OCI-LY1 (cell line): ENCODE measurements around the gene TBC1D5.
"Not testable (repeated sequence)": the region's sequence is repeated elsewhere in the genome, so short reads cannot be mapped to it uniquely, and the experiment has no call there.

ENCODE experiments used
- H2AFZ ChIP-seq: fragments of 200-600 bp; sonication (generic), shearing (Covaris generic); 2 replicates; pipeline ENCODE4 v1.6.0; 2014; ENCODE audit warnings: antibody characterized with exemption, mild to moderate bottlenecking, low read length
- H3F3A ChIP-seq: fragments of 200-600 bp; sonication (generic), shearing (Covaris generic); 2 replicates; pipeline ENCODE4 v1.6.0; 2014; ENCODE audit warnings: mild to moderate bottlenecking, antibody characterized with exemption, low read length, moderate library complexity; ENCODE audit not compliant: insufficient read depth
- H3K27ac ChIP-seq: fragments of 200-600 bp; sonication (generic); 2 replicates; pipeline ENCODE4 v1.5.1; 2014; ENCODE audit warnings: low read length, mixed run types, mild to moderate bottlenecking, low read depth; ENCODE audit not compliant: poor library complexity, severe bottlenecking
- H3K27me3 ChIP-seq: fragments of 200-600 bp; sonication (generic); 2 replicates; pipeline ENCODE4 v1.6.0; 2014; ENCODE audit warnings: antibody characterized with exemption, mild to moderate bottlenecking, low read length, moderate library complexity; ENCODE audit not compliant: insufficient read depth
- H3K36me3 ChIP-seq: fragments of 200-600 bp; sonication (generic); 2 replicates; pipeline ENCODE4 v1.6.1; 2014; ENCODE audit warnings: mild to moderate bottlenecking, antibody characterized with exemption, low read length, moderate library complexity, mixed read lengths; ENCODE audit not compliant: insufficient read depth
- H3K4me1 ChIP-seq: fragments of 200-600 bp; sonication (generic); 2 replicates; pipeline ENCODE4 v1.5.1; 2014; ENCODE audit warnings: mild to moderate bottlenecking, low read length, moderate library complexity; ENCODE audit not compliant: insufficient read depth, severe bottlenecking
- H3K4me2 ChIP-seq: fragments of 200-600 bp; sonication (generic), shearing (Covaris generic); 2 replicates; pipeline ENCODE4 v1.6.1; 2014; ENCODE audit warnings: low read length
- H3K4me3 ChIP-seq: fragments of 200-600 bp; sonication (generic); 2 replicates; pipeline ENCODE4 v1.5.1; 2014; ENCODE audit warnings: low read length, low read depth, mild to moderate bottlenecking, mixed read lengths; ENCODE audit not compliant: poor library complexity, severe bottlenecking
- H3K79me2 ChIP-seq: fragments of 200-600 bp; shearing (Covaris generic); 2 replicates; pipeline ENCODE4 v1.6.1; 2016; ENCODE audit warnings: mixed run types, low read length, mixed read lengths; ENCODE audit not compliant: insufficient read depth
- H3K9ac ChIP-seq: fragments of 200-600 bp; sonication (generic), shearing (Covaris generic); 2 replicates; pipeline ENCODE4 v1.6.1; 2014; ENCODE audit warnings: mild to moderate bottlenecking, low read length, mixed read lengths
- H3K9me2 ChIP-seq: fragments of 200-600 bp; sonication (generic), shearing (Covaris generic); 2 replicates; pipeline ENCODE4 v1.6.1; 2014; ENCODE audit warnings: low read depth, mild to moderate bottlenecking, low read length, mixed read lengths
- H3K9me3 ChIP-seq: fragments of 200-600 bp; shearing (Covaris generic); 2 replicates; pipeline ENCODE4 v1.6.1; 2014; ENCODE audit warnings: low read length, mixed read lengths
- H4K20me1 ChIP-seq: fragments of 200-600 bp; sonication (generic), shearing (Covaris generic); 2 replicates; pipeline ENCODE4 v1.6.0; 2016; ENCODE audit warnings: mild to moderate bottlenecking, low read length; ENCODE audit not compliant: insufficient read depth
- EZH2 ChIP-seq: fragments of 200-600 bp; sonication (generic), shearing (Covaris generic); IDR thresholded peaks from 2 replicates; pipeline ENCODE4 v1.8.0; 2017; ENCODE audit warnings: borderline replicate concordance, mixed run types, mild to moderate bottlenecking, antibody characterized with exemption, low read length, moderate library complexity, mixed read lengths
- TF ChIP-seq, protein P1 (sequence below): fragments of 200-600 bp; sonication (generic), shearing (Covaris generic); IDR thresholded peaks from 2 replicates; pipeline ENCODE4 v1.5.1; 2017; ENCODE audit warnings: mild to moderate bottlenecking, antibody characterized with exemption, low read length, moderate library complexity, mixed read lengths

TBC1D5 gene

DNA sequence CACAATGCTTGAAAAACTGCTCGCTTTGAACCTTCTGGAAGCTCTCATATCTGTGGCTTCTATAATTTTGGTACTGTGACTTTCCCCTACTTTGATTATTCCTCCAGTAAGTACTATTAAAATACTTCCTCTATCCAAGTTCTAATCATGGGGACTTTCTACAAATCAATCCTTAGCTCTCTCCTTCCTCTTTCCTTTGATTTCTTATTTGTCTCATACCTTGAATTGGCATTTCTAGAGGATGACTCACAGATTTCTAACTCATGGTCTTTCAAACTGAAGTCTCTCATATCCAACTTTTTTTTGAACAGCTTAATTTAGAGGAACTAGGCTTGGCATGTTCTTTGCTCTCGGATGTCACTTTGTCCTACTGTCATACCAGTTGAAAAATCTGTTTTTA is 241.8 kb downstream of the TBC1D5 start:
- Histone ChIP-seq H2AFZ (no peak overlapping the region), H3K4me2 (no peak overlapping the region), H3K36me3 (no peaks in the 10 kb centered on the region), H3K9ac (no peak overlapping the region), H3K27ac (no peak overlapping the region), H3K4me3 (no peak overlapping the region), H3K9me2 (no peaks in the 10 kb centered on the region), H3K9me3 (no peaks in the 10 kb centered on the region), H3K4me1 (no peaks in the 10 kb centered on the region), H3K79me2 (no peaks in the 10 kb centered on the region), H3K27me3 (no peaks in the 10 kb centered on the region), H4K20me1 (no peaks in the 10 kb centered on the region; the same call in 1 of the 2 replicates), H3F3A (no peaks in the 10 kb centered on the region)
- no peak for TF ChIP-seq EZH2
- TF ChIP-seq, protein P1, sequence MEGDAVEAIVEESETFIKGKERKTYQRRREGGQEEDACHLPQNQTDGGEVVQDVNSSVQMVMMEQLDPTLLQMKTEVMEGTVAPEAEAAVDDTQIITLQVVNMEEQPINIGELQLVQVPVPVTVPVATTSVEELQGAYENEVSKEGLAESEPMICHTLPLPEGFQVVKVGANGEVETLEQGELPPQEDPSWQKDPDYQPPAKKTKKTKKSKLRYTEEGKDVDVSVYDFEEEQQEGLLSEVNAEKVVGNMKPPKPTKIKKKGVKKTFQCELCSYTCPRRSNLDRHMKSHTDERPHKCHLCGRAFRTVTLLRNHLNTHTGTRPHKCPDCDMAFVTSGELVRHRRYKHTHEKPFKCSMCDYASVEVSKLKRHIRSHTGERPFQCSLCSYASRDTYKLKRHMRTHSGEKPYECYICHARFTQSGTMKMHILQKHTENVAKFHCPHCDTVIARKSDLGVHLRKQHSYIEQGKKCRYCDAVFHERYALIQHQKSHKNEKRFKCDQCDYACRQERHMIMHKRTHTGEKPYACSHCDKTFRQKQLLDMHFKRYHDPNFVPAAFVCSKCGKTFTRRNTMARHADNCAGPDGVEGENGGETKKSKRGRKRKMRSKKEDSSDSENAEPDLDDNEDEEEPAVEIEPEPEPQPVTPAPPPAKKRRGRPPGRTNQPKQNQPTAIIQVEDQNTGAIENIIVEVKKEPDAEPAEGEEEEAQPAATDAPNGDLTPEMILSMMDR: no peak

DNA sequence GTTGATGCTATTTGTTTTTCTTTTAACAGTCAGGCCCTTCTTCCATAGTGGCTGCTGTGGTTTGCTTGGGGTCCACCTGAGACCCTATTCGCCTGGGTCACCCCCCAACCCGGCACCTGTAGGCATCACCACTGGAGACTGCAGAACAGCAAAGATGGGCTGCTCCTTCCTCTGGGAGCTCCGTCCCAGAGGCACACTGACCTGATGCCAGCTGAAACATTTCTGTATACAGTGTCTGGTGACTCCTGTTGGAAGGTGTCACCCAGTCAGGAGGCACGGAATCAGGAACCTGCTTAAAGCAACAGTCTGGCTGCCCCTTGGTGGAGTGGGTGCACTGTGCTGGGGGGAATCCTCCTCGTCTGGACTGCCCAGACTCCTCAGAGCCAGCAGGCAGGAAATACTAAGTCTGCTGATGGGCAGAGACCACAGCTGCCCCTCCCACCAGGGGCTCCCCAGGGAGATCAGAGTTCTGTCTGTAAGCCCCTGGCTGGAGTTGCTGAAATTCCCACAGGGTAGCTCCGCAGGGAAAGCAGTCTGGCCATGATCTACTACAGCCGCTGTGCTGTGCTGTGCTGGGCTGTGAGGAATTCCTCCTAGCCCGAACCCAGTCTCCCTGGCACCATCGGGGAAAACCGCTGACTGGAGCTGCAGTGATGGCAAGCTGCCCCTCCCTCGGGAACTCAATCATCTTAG is 248.2 kb downstream of the TBC1D5 start:
- Histone ChIP-seq H3F3A (no peaks in the 10 kb centered on the region), H3K9ac (no peak overlapping the region), H3K4me3 (no peak overlapping the region)

DNA sequence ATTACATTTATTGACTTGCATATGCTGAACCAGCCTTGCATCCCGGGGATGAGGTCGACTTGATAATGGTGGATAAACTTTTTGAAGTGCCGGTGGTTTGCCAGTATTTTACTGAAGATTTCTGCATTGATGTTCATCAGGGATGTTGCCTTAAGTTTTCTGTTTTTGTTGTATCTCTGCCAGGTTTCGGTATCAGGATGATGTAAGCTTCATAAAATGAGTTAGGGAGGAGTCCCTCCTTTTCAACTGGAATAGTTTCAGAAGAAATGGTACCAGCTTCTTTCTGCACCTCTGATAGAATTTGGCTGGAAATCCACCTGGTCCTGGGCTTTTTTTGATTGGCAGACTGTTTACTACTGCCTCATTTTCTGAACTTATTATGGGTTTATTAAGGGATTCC is 250.8 kb downstream of the TBC1D5 start:
- Histone ChIP-seq H3K9me3 (no peaks in the 10 kb centered on the region), H2AFZ (no peak overlapping the region), H3K4me3 (no peak overlapping the region), H3K4me2 (no peak overlapping the region), H3K9me2 (no peaks in the 10 kb centered on the region), H3K27me3 (no peaks in the 10 kb centered on the region), H3F3A (no peaks in the 10 kb centered on the region), H3K27ac (no peak overlapping the region), H3K79me2 (no peaks in the 10 kb centered on the region), H3K36me3 (no peaks in the 10 kb centered on the region), H3K4me1 (no peaks in the 10 kb centered on the region), H3K9ac (no peak overlapping the region), H4K20me1 (no peaks in the 10 kb centered on the region)
- TF ChIP-seq, protein P1: no peak
- no peak for TF ChIP-seq EZH2

More for the DNA sequence above, 248.2 kb downstream of the TBC1D5 start:
- Histone ChIP-seq H3K4me2 (no peak overlapping the region), H3K27me3 (no peaks in the 10 kb centered on the region), H3K4me1 (no peaks in the 10 kb centered on the region), H4K20me1 (no peaks in the 10 kb centered on the region; the same call in 1 of the 2 replicates), H3K9me2 (no peaks in the 10 kb centered on the region), H3K27ac (no peak overlapping the region), H3K79me2 (no peaks in the 10 kb centered on the region), H3K9me3 (no peaks in the 10 kb centered on the region), H2AFZ (no peak overlapping the region), H3K36me3 (no peaks in the 10 kb centered on the region)
- TF ChIP-seq, protein P1: no peak
- no peak for TF ChIP-seq EZH2

DNA sequence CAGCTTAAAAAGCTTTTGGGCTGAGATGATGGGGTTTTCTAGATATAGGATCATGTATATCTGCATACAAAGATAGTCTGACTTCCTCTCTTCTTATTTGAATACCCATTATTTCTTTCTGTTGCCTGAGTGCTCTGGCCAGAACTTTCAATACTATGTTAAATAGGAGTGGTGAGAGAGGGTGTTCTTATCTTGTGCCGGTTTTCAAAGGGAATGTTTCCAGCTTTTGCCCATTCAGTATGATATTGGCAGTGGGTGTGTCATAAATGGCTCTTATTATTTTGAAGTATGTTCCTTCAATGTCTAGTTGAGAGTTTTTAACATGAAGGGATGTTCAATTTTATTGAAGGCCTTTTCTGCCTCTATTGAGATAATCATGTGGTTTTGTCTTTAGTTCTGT is 251.2 kb downstream of the TBC1D5 start:
- not testable (repeated sequence) for H3K9me2 ChIP-seq, H3K9me3 ChIP-seq, H3K9ac ChIP-seq, H3K27ac ChIP-seq, H3K4me2 ChIP-seq, H3K27me3 ChIP-seq, H3K4me1 ChIP-seq, H3K36me3 ChIP-seq, H4K20me1 ChIP-seq, H3K4me3 ChIP-seq, H2AFZ ChIP-seq, H3K79me2 ChIP-seq, H3F3A ChIP-seq
